OCI-LY1 (cell line): ENCODE measurements around the gene PDZRN4.

Experiments used
- CTCF ChIP-seq: fragments of 200-600 bp; sonication (generic), shearing (Covaris generic); IDR thresholded peaks from 2 replicates; pipeline ENCODE4 v1.5.1; 2017; ENCODE audit warnings: mild to moderate bottlenecking, antibody characterized with exemption, low read length, moderate library complexity, mixed read lengths
- EZH2 ChIP-seq: fragments of 200-600 bp; sonication (generic), shearing (Covaris generic); IDR thresholded peaks from 2 replicates; pipeline ENCODE4 v1.8.0; 2017; ENCODE audit warnings: borderline replicate concordance, mixed run types, mild to moderate bottlenecking, antibody characterized with exemption, low read length, moderate library complexity, mixed read lengths

- TF ChIP-seq EZH2 (no peak), CTCF (no peak)
These were observed 139.2 kb downstream of the PDZRN4 start for GRCh38 chr12:41327096-41327895.
